ENCODE results near the gene NBEA.

The NBEA gene

GRCh38 chr13:35477386-35477946 lies 535.4 kb downstream of the NBEA start:
- DNase-seq: no peak

DNA sequence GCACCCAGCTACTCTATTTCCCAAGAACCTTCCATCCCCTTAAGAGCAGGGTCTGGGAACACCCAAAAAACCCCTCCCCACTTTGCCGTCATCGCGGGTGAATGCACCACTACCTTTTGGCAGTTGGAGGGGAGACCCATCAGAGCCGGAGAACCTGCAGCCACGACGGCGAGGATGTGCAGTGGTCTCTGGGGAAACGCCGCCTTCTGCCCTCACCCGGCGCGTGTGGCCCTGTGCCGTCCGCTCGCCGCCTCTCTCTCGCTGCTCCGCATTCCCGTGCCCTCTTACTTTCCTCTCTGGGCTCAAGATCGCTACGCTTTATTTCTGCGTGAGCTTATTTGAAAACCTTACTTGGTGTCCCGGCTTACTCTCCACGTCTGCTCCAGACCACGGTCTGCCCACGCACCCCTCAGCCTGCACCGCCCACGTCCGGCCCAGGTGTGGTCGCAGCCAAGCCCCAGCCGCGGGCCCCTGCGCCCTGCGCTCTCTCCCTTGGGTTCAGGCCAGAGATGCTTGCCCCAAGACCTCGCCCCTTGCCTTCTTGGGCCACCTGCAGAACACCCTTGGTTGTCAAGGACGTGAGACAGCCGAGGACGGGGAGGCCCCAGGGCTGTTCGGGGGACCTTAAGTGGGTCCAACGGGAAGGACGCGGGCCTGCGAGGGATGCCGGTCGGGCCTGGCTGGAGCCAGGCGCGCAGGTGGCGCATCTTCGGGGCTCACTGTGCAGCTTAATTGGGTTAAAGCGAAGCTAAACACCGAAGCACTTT lies 536.4 kb downstream of the NBEA start:
- DNase-seq: no peak

- DNase-seq: no peak
Observed at GRCh38 chr13:35479038-35479492, 537.0 kb downstream of the NBEA start.

DNA sequence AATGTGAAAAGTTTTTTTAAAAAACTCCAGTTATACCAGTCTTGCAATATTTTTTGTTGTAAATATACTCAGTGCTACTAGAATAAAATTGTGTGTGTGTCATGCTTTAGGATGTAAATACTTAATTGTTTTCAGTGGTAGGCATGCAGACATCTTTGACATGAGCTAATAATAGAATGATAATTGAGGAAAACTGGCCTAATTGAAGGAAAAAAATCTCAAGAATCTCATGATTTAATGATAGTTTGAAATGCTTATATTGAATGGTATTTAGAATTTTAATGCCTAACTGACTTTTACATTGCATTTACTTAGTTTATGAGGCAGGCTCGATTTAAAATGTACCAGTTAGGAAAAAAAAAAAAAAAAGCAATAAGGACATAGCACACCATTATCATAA lies 537.6 kb downstream of the NBEA start:
- no peak for DNase-seq

DNA sequence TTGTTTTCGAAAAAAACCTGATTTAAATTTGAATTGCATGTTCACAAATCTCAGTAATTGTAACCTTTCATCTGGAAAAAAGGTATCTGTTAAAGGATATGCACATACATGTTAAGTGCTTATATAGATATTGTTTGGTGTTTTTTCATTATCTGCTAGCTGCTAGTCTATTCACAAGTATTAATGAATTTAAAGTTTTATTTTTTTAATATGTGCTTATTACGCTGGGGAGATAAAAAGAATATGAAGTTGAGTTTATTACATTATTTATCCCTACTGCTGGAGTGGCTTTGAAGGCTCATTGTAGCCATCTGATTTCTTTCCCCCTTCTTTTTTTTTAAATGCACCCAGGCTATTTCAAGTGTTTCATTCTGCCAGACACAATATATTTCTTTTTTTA lies 538.3 kb downstream of the NBEA start:
- DNase-seq: no peak

GRCh38 chr13:35481777-35482176 lies 539.7 kb downstream of the NBEA start:
- no peak for DNase-seq

GRCh38 chr13:35482527-35482926 lies 540.5 kb downstream of the NBEA start:
- DNase-seq: no peak

GRCh38 chr13:35483761-35484160 lies 541.7 kb downstream of the NBEA start:
- DNase-seq: peak; percentile 26

DNA sequence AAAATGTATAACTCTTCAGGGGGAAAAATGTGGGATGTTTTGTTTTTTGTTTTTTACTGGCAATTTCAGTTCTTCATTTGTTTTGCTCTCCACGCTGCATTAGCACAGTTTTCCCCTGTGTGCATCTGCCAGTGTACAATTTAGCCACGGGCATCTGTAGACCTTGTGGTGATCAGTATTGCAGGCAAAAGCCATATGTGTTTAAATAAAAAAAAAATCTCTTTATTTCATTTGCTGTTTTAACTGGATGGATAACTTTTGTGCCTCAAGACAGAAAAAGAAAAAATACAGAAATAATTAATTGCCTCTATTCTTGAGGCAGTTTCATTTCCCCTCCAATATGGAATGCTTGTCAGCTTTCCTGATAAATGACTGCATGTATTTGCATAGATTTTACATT lies 542.3 kb downstream of the NBEA start:
- DNase-seq: peak; percentile 61

DNA sequence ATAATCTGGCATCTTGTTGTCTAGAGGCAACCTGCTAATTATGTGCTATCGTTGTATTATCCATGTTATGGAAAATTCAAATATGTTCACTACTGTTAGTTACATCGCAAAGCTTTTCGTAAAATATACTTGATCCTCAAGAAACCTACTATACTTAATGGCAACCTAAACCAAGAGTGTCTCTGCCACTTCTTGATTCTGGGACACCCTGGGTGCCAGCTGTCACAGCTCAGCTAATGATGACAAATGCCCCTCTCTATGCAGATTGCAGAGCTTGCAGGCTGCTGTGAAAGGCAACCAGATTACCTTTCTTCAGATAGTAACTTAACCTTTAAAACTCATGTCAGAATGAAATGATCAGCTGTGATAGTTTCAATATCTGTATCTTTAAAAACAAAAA lies 543.4 kb downstream of the NBEA start:
- DNase-seq: peak; percentile 82

- DNase-seq: peak; percentile 57
Observed at GRCh38 chr13:35489050-35489449, 547.0 kb downstream of the NBEA start.

GRCh38 chr13:35496006-35496405 lies 553.9 kb downstream of the NBEA start:
- no peak for DNase-seq

GRCh38 chr13:35496761-35497386 lies 554.8 kb downstream of the NBEA start:
- DNase-seq: no peak

GRCh38 chr13:35498231-35498630 lies 556.2 kb downstream of the NBEA start:
- DNase-seq: no peak

- peak; percentile 71 for DNase-seq
Observed at GRCh38 chr13:35499196-35499662, 557.2 kb downstream of the NBEA start.

DNA sequence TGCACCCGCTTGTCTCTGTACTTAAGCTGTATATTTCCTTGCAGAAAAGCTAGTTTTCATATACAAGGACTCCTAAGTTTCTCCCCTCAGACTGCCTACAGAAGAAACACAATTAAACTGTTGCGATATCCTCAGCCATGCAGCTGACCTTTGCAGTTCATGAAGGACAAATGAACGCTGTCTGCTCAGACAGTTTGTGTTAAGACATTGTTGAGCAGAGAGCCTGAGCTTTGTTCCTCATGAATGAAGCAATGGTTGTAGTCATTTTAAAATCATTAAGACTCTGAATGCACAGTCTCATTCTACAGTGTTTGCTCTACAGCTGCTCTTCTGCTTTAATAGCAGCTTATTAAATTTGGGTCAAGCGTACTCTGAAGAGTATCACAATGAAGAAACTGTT lies 557.6 kb downstream of the NBEA start:
- DNase-seq: no peak

GRCh38 chr13:35500144-35500543 lies 558.1 kb downstream of the NBEA start:
- no peak for DNase-seq

- no peak for DNase-seq
Observed at GRCh38 chr13:35501661-35502235, 559.7 kb downstream of the NBEA start.

DNA sequence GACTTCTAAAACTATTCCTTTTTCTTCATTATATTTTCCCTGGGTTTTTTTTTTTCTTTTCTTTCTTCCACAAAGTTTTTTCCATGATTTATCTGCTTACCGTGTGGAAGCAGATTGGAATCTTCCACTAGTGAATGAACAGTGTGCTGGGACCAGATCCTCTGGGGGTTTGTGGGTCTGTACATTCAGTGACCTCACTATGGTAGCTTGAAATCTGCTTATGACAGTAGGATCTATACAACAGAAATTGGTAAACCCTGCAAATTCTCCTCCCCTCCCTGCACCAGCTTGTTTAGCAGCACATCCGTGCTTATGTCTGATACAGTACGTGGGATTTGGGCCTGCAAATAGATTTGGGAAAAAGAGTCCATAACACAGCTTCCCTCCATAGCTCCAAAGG lies 560.4 kb downstream of the NBEA start:
- no peak for DNase-seq

DNA sequence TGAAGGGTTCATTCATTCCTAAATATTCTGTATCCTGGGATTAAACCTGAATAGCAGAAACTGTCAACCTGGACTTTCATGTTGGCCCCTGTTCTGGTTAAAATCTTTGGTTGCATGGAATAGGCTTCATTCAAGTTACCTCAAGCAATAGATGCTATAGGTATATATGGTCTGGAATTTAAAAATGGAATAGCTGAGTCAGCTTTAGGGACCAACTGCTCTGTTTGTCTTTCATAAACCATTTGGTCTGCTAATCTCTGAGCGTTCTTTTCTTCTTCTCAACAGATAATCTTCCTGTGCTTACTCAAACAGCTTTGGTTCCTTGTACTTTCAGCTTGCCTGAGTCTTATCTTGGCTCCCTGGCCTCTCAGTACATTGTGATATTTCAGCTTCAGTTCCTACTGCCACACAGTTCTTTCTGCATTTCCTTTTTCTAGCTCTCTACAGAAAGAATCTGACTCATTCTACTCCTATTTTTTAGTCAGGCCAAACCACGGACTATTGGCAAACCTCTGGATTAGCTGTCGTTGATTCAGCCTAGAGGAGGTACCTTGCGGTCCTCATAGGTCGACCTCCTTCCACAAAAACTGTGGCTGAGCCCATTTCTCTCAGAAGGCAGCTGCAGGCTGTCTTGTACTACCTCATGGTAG lies 570.3 kb downstream of the NBEA start:
- no peak for DNase-seq

GRCh38 chr13:35514061-35514477 lies 572.0 kb downstream of the NBEA start:
- peak; percentile 31 for DNase-seq

GRCh38 chr13:35514801-35515502 lies 572.9 kb downstream of the NBEA start:
- no peak for DNase-seq

Data from NCI-H2171 treated with DMSO at 0.1 percent for 48 hours (cell line).